Gastroesophageal sphincter (tissue), 3 donors: ENCODE data around the gene THBS1.

ENCODE experiments used
- CTCF ChIP-seq, 4 experiments: fragments of 200-600 bp in 2 of 4; fragments of 450-650 bp in 2 of 4; sonication (generic) in 1 of 4; IDR thresholded peaks; one replicate each; pipeline ENCODE4 v1.5.1; 2017 to 2019; ENCODE audit warnings: antibody characterized with exemption in 4 of 4, mild to moderate bottlenecking in 2 of 4, moderate library complexity in 2 of 4
- EP300 ChIP-seq: sonication (generic); formaldehyde crosslinking; IDR thresholded peaks from one replicate; pipeline ENCODE4 v1.6.1; 2017; ENCODE audit warnings: antibody characterized with exemption, mild to moderate bottlenecking
- POLR2A ChIP-seq, 2 donors: fragments of 450-650 bp; IDR thresholded peaks; one replicate each; pipeline ENCODE4 v1.6.1; 2017; ENCODE audit warnings: antibody characterized with exemption in 2 of 2, mild to moderate bottlenecking in 2 of 2, moderate library complexity in 1 of 2
- POLR2AphosphoS5 ChIP-seq: sonication (generic); formaldehyde crosslinking; IDR thresholded peaks from one replicate; pipeline ENCODE4 v1.6.1; 2017; ENCODE audit warnings: antibody characterized with exemption

- no peak for TF ChIP-seq CTCF (IDR thresholded peaks at IDR 0.05)
- TF ChIP-seq EP300: no peak
- no peak for TF ChIP-seq POLR2A (IDR thresholded peaks at IDR 0.05)
- no peak for TF ChIP-seq POLR2AphosphoS5
Measured at GRCh38 chr15:39584266-39584659, 3.4 kb downstream of the THBS1 start.
